Measurements from ENCODE around the gene ARL8B.

DNA sequence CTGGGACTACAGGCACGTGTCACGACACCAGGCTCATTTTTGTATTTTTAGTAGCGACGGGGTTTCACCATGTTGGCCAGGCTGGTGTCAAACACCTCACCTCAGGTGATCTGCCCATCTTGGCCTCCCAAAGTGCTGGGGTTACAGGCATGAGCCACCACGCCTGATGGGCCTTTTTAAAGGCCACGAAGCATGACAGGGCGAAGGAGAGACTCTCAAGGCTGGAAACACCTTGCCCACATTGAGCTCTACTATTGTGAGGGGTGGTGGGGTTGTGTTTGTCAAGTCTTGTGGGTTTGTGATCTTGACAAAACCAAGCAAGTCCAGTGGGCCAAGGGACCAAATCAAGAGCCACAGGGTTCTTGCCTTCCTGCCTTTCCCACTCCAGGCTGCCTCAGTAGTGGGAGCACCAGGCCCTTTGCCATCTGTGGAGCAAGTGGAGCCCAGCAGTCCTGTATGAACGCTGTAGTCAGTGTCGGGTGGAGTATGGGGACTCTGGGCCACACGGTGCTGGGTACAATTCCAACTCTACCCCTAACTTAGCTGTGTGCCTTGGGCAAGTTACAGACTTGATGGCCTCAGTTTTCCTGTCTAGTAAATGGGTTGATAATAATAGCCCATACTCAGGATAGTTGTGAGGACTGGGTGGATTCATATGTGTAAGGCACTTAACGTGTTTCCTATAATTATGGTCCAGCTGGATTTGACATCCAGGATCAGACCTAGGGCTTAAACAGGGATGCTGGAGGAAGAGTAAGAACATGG, 98.8 kb downstream of the ARL8B start:
- TF ChIP-seq, protein P1, sequence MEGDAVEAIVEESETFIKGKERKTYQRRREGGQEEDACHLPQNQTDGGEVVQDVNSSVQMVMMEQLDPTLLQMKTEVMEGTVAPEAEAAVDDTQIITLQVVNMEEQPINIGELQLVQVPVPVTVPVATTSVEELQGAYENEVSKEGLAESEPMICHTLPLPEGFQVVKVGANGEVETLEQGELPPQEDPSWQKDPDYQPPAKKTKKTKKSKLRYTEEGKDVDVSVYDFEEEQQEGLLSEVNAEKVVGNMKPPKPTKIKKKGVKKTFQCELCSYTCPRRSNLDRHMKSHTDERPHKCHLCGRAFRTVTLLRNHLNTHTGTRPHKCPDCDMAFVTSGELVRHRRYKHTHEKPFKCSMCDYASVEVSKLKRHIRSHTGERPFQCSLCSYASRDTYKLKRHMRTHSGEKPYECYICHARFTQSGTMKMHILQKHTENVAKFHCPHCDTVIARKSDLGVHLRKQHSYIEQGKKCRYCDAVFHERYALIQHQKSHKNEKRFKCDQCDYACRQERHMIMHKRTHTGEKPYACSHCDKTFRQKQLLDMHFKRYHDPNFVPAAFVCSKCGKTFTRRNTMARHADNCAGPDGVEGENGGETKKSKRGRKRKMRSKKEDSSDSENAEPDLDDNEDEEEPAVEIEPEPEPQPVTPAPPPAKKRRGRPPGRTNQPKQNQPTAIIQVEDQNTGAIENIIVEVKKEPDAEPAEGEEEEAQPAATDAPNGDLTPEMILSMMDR (IDR thresholded peaks at IDR 0.05): no peak
- TF ChIP-seq POLR2AphosphoS5 (IDR thresholded peaks at IDR 0.05) (no peak), POLR2A (IDR thresholded peaks at IDR 0.05) (no peak)
